C4-2B (cell line): ENCODE measurements around the gene RET.

ENCODE experiments used
- ZFX ChIP-seq: fragments of 450-650 bp; IDR thresholded peaks from 2 replicates; pipeline ENCODE4 v1.6.1; 2017
- TF ChIP-seq, protein P1 (sequence below): fragments of 450-650 bp; conservative IDR thresholded peaks from 2 replicates; pipeline ENCODE4 v1.5.1; 2017; ENCODE audit warnings: mild to moderate bottlenecking

- TF ChIP-seq, protein P1, sequence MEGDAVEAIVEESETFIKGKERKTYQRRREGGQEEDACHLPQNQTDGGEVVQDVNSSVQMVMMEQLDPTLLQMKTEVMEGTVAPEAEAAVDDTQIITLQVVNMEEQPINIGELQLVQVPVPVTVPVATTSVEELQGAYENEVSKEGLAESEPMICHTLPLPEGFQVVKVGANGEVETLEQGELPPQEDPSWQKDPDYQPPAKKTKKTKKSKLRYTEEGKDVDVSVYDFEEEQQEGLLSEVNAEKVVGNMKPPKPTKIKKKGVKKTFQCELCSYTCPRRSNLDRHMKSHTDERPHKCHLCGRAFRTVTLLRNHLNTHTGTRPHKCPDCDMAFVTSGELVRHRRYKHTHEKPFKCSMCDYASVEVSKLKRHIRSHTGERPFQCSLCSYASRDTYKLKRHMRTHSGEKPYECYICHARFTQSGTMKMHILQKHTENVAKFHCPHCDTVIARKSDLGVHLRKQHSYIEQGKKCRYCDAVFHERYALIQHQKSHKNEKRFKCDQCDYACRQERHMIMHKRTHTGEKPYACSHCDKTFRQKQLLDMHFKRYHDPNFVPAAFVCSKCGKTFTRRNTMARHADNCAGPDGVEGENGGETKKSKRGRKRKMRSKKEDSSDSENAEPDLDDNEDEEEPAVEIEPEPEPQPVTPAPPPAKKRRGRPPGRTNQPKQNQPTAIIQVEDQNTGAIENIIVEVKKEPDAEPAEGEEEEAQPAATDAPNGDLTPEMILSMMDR = no peak
- TF ChIP-seq ZFX = no peak
These were observed 29.6 kb downstream of the RET start for GRCh38 chr10:43106256-43107091.
